GM21360 (cell line): ENCODE measurements around the gene PLXNA2.
A peak's percentile ranks its signal among the peaks of the same experiment; 100 is the strongest.

ENCODE experiments used
- ATAC-seq: cut with Tn5 transposase; IDR thresholded peaks from one replicate; pipeline ENCODE4 v1.9.1; 2021; ENCODE audit warnings: mild to moderate bottlenecking, moderate library complexity; ENCODE audit not compliant: unreplicated experiment

PLXNA2 gene

DNA sequence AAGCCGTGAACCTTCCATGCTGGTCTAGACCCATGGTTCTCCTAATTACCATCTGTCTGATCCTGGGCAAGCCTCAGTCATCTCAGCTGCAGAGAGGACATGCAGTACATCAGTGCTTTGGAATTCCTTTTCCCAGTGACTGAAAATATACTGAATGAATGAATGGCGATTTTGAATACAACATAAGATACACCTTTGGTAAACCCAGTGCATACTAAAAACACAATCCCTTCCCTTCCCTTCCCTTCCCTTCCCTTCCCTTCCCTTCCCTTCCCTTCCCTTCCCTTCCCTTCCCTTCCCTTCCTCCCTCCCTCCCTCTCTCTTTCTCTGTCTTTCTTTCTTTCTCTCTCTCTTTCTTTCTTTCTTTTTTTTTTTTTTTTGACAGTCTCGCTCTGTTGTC lies 21.3 kb upstream of the PLXNA2 start:
- no peak for ATAC-seq

DNA sequence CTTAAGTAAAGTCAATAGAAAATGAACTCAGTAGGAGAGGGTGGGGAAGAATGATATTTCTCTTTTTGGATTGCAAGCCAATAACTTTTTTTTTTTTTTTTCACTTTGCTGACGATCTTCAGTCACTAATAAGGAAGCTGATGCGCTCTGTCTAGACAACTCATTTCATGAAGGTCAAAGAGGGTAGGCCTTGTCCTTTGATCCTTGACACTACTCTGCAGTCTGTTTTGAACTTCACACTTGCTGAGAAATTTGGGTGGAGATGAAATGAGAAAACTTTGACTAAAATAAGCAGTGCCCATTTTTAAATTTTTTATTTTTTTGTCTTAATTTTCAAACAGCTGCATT lies 20.9 kb upstream of the PLXNA2 start:
- no peak for ATAC-seq

DNA sequence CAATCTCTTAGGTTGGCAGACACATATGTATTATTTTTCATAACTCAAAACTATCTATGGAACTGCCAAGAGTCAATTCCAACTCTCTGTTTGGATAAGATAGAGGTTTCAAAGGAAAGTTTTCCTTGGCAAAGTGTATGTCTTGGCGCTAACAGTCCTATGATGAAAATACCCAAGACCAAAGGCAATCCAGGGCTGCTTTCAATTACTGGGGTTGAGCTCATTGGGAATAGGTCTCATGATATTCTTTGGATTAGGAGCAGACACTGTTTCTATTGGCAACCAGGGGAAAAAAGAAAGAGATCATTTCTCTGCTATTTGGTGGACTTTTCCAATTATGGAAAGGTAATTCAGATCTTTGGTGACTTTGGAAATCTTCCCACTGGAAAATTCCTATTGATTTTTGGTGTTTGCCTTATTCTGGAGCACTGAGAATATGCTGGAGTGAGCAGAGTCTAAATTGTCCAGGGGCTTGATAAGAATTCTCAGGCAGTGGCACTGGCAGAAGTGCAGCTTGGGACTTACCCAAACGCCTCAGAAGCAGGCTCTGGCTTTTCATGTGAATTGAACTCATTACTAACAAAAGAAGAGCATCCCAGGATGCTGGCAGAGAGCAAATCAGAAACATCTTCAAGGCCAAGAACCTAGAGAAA lies 20.4 kb upstream of the PLXNA2 start:
- no peak for ATAC-seq

DNA sequence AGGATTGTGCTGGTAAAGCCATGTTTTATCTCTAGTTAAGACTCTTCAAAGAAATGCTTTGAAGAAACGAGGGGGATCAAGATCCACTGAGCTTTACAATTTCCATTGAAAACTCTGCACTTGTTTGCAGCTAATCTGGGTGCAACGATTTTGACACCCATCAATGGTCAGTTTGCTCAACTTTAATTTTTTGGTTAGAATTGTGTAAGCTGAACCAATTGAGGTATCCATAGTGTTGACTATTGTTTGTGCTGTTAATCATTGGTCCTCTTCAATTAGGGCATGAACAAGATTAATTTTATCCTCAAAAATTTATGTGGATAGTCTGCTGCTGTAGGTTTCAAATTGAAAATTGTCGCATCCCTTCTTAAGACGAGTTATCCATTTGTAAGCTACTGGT lies 17.7 kb upstream of the PLXNA2 start:
- no peak for ATAC-seq

DNA sequence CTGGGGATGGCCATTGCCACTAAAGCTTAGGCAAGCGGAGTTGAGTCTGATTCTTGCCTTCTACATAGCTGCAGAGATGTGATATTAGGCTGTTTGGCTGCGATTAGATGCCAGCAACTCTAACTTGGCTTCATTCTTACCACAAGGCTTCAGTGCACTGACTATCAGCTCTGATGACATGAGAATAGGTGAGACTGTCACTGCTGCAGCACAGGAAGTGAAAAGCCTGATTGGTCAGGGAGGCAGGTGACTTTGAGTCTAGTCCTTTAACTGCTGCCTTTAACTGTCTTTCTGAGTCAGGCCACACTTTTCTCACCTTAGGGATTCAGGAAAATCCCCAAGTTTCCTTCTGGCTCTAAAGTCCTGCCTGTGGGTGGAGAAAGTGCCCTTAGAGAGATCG lies 14.1 kb upstream of the PLXNA2 start:
- ATAC-seq = no peak

DNA sequence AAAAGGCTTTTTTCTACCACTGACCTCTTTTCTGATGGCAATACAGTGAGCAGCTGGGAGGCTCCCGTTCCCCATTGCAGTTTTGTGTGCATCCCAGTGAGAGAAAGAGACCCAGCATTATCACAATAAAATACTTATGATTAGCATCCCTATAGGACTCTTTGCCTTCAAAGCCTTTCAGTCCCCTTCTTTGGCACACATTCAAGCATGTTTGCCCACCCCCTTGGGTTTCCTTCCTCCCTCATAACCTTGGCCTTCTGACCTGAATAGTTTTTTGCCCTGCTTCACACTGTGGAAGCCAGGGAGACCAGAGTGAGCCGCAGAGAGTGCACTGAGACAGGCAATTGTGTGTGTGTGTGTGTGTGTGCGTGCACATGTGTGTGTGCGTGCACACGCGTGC lies 13.2 kb upstream of the PLXNA2 start:
- no peak for ATAC-seq

DNA sequence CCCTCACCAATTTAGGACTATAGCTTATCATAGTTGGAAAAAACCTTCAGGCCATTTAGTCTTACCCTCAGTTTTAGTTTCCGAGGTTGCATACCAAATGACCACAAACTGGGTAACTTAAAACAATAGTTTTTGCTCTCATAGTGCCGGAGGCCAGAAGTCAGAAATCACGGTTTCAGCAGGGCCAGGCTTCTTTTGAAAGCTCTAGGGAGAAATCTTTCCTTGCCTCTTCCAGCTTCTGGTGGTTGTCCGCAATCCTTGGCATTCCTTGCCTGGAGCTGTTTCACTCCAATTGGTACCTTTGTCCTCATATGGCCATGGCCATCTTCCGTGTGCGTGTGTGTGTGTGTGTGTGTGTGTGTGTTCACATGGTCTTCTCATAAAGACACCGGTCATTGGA lies 12.4 kb upstream of the PLXNA2 start:
- ATAC-seq = no peak

DNA sequence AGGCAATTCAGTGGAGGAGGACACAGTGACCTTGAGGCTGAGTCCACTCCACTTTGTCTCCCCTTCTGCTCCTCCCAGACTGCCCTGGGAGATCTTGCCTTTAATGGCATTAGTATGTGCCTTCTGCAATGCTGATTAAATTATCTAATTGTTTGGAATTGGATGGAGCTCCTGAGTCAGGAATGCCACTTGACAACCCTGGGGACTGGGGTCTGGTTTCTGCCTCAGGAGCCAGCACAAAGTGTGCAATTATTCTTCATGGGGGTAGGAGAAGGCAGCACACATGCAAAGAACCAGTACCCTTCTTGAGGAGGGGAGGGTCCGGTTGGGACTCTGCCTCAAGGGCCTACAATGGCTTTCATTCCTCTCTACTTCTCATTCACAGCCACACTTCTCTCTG lies 11.9 kb upstream of the PLXNA2 start:
- no peak for ATAC-seq

DNA sequence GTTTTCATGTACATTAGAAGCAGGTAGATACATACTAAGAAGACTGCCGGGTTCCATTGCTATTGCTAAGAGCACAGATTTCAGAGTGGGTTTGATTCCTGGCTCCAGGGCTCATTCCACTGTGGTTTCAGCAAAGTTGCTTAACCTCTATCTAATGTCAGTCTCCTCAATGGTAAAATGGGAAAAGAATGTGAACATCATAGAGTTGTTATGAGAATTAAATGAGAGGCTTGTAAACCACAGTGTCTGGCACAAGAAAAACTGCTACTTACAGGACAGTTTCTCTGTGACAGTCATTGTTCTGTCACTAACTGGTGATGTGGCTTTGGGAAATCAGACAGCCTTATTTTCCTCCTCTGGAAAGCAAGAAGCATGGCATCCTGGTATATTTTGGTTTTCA lies 10.7 kb upstream of the PLXNA2 start:
- no peak for ATAC-seq

DNA sequence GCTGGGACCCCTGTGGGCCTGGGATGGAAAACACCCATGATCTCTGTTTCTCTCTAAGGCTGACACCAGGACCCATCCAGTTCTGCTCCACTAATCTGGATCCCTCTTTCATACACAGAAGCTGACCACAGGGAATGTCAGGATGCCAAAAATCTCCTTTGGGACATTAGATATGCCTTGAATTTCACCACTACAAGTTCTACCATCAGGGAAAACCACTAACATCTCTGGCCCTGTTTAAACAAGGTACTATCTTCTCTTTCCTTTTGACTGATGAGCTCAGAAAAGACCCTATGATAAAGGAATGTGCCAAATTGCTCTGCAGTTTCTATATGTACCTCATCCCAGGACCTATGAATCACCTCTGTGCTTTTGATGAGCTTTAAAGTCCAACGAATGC lies 10.2 kb upstream of the PLXNA2 start:
- no peak for ATAC-seq

DNA sequence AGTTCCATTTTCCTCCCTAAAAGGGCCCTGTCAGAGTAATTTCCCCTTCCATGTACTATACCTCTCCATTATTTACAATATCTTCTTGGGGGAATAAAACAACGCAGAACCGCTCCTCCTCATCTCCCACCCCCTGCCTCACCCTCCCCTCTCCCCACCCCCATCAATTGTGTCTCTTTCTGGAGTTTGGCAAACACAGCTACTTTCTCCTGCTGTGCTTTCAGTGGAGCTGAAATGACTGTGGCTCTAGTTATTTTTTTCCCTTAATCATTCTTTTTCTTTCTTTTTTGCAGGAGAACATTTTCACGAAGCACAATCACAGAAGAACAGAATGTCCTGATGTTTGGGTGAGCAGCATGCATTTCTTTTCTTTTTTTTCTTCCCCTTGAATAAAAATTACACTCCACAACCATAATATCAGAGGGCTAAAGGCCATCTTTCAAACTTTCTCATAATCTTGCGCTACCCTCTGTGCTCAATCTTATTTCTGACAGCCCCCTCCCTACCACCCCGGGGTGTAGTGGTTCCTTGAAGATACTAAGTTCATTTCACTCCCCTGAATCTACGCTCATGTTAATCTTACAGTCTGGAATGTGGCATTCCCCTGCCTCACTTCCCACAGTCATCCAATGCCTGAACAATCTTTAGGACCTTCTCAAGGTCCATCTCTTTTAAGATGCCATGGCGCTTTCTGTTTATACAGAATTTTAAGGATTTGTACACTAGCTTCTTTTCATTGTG lies 8.8 kb upstream of the PLXNA2 start:
- no peak for ATAC-seq

DNA sequence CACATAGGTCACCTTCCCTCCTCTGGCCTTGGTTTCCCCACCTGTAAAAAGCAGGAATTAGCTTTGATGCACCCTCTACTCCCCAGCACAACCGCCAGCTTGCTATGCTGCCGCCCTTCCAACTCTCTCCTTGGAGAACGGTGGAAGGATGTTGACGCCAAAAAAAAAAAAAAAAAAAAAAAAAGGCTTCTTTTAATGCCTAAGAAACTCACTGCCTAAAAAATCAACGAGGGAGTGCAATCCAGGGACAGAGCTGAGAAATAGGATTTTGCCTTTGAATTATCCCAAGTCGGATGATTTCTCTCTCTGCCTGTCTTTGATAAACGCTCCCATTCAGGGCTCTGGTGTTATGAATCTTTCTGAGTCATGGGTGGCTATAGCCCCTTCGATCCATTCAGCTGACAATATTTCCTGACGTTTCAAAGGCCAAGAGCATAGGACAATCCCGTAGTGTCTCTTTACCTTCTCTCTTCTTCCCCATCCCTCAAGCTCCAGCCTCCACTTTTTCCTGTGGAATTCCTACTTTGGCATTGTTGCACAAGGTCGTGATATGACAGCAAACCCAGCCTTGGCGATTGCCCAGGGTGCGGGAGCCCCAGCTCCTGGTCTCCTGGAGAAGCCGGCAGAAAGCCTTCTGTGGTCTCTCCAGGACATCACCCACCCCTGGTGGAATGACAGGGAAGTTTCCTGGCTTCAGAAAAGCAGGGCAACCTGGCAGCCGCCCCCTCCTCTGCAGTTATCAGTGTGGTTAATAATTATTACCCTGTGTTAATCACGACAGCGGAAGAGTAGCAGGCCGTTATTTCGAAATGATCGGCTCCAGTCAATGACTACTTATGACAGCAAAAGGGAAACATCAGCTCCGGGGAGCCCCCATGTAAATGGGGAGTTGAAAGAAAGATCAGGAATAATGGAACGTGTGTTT lies 8.0 kb upstream of the PLXNA2 start:
- no peak for ATAC-seq

DNA sequence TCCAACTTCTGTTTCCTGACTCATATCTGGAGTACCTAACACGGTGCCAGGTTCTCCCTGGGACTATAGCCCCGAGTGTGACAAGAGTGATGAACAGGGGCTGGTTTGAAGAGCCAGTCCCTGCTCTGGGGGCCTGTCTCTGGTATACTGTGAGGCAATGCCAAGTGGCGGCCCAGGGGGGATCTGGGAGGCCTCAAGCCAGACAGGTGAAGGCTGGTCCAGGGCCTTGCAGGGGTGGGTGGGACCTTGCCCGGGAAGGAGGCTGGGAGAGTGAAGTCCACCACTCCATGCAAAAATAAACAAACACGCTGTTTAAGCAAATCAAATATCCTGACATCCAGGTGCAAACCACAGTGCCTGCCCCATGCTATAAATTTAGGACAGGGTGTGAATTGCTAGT lies 6.8 kb upstream of the PLXNA2 start:
- no peak for ATAC-seq

DNA sequence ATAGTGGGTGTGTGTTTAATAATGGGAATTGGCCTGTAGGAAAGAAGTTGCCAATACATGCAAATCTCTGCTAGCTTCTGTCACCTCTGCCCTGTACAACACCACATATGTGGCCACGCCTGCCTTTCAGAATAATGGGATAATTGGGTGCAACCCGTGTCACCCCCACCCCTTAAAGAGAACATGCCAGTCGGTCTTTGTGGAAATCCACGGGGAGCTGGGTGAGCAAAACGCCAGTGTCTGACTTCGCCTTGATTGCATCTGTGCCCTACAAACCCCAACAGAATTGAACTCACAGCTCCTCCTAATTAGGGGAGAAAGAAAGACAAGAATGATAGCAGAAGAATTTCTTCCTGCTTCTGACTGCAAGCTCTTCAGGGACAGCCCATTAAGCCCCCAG lies 6.4 kb upstream of the PLXNA2 start:
- ATAC-seq = no peak

DNA sequence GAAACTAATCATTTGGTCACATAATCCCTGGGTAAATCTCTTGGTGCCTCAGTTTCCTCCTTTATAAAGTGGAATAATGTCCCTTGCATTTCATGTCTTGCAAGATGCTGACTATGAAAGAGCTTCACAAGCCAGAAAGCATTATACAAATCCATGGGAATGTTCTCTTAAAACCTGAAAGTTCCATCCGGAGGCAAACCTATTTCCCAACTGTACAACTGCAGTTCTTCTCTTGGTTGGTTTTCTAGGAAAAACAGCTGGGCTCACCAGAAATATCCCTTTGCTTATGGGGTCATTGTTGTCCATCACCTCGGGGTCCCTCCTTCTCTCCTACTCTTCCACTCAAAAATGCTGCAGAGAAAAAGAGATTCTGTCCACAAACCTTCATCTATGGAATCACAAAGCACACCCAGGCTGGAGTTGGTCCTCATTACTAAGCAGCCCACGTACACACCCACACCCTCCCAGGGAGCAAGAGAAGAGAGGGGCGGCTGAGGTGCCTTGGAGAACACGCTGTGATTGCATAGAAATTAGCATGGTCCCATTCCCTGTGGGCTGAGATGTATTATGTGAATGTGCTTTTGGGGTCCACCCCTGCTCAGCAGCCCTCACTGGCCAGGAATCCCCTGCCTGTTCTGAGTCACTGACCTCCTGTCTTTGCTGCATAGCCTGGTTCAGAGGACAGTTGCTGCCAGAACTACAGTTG lies 5.0 kb upstream of the PLXNA2 start:
- no peak for ATAC-seq

DNA sequence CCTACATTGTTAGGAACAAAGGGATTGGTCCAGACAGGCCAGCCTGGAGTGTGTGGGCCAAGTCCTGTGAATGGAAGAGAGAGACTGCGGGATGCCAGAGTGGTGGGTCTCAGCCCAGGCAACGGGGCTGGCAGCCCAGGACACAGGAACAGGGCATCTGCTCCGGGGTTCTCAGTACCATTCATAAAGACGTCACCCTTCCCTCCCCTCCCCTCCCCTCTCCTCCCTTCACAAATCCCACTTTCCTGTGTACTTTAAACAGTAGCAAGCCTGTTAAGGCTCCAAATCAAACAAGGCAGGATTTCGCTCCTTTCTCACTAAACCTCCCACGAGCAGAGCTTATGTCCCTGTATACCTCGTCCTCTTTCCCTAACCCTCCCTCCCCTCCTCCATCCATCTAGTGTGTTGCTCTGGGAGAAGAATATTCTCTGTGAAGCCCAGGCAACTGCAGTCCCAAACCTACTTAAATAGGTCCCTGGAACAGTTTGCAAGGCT lies 4.2 kb upstream of the PLXNA2 start:
- ATAC-seq = no peak

DNA sequence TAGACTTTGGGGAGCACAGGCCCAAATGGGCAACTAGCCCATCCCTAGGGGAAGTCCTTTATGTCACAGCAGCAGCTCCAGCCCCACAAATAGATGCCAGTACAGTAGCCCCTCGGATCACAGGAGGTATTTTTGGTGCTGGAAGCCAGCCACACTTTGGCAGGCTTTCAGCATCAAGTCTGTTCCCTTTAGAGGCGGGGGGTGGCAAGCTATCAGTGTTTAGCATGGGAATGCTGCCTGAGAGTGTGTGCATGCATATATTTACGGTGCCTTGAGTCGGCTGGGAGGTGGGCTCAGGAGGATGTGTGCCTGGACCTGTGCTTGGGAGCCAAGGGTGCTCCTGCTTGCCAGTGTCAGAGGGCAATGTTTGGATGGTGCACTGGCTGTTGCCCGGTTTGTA lies 3.5 kb upstream of the PLXNA2 start:
- ATAC-seq = no peak

DNA sequence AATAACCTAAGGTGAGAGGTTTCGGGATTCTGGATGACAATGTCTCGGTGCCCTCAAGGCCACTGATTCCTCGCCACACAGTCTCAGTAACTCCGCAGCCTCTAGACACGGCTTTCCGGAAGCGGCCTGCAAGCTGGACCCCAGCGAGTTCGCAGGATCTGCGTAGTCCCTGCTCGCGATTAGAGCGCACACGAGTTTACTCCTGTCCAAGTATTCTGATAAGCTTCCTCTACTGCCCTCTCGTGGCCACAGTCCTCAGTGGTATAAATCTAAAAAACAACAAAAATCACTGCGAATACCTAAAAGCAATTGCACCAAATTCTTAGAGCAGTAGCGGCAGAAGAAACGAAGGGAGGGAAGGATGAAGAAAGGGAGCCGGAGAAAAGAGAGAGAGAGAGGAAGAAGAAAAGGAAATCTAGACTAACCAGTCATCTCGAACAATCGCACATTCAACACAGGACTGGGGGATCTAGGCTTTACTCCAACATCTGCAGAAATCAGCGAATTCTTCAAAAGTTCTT lies 1.1 kb upstream of the PLXNA2 start:
- peak; percentile 58 for ATAC-seq

DNA sequence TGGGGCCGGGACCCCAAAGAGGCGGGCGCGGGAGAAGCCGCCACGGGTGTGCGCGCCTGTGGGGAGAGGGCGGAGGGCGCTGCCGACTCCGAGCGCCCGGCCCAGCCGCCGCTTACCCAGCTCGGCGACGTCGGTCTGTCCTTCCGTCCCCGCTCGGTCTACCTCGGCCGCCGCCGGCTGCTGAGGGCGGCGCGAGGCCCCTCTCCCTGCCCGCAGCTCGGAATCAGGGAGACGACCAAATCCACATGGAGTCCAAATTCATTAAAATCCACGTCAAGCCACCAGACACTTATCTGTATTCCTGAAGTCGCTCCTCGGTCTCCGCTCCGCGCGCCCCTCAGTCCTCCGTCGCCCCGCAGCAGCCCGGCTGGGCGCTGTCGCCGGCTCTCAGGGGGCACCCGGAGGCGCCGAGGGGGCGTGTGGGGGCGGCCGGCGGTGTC lies 637 bp downstream of the PLXNA2 start:
- ATAC-seq = no peak

DNA sequence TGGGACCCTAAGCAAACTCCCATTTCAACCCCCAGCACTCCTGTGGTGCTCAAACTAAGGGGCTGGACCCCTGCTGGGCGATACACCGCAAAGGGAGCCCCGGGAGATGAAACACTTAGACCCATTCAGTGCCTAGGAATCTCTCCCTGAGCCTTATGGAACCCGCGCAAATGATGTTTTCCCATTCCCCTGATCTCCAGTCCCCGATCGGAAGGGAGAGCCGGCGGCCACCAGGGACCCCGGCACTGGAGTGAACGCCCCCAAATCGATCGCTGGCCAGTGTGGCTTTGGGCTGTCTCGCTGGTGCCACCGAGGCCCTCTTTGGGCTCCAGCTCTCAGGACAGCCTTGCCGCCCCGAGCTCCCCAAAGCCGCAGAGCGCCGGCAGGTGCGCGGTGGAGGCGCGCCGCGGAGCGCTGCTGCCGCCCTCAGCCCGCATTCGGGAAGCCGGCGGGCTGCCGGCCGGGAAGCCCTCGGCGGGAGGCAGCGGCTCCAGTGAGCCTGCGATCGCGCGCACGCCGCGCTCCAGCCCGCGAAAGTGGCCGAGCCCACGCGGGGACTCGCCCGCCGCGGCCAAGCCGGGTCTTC lies 1.1 kb downstream of the PLXNA2 start:
- ATAC-seq = no peak
